GM21717 (cell line): Measurements from ENCODE around the gene COL5A3.

ENCODE experiments used
- ATAC-seq: cut with Tn5 transposase; IDR thresholded peaks from one replicate; pipeline ENCODE4 v1.9.1; 2021; ENCODE audit warnings: mild to moderate bottlenecking, moderate library complexity; ENCODE audit not compliant: unreplicated experiment

Gene COL5A3

DNA sequence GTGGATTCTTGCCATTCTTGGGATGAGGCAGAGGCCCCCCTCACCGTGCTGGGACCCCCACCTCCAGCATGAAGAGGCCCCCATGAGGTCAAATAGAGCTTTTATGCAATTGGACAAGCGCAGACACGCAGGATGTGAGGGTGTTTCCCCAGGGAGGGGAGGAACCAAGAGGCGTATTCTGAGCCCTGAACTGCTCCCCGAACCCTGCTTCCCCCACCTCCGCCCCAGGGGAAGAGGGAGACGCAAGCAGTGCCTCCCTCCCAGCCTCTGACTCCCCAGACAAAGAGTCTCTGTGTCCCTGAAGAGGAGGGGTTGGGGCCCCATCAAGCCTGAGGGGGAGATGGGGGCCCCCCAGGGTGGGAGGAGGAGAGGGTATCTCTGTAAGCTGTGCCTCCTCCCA, 1.7 kb upstream of the COL5A3 start:
- ATAC-seq, result no peak

DNA sequence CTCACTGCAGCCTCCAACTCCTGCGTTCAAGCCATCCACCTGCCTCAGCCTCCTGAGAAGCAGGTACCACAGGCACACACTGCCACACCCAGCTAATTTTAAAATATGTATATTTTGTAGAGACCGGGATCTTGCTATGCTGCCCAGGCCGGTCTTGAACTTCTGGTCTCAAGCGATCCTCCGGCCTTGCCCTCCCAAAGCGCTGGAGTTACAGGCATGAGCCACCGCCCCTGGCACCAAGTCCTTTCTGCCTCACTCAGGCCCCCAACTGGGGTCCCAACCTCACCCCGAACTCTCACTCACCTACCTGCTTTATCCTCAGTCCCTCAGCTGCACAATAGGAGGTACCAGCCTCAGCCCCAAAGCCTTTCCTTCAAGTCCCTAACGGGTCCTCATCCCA, 635 bp upstream of the COL5A3 start:
- no peak for ATAC-seq

DNA sequence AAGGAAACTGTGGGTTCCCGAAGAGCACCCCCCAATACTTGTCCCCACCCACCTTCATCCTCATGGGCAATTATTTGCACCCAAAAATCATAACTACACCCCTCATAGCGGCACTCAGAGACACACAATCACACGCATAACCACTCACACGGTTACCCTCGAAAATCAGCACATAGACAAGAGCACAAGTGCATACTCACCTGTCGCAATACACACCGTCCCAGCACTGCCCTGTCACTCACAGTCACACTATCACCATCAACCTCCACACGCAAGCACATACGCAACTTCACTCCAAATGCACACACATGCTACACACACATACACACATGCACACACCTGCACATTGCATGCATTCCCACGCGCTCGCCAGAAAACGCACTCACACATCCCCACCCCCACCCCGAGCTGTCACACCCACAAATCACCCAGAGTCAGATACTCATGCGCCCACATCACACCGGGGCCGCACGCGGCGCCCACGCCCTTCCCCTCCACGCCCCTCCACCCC, 535 bp downstream of the COL5A3 start:
- ATAC-seq, result no peak

DNA sequence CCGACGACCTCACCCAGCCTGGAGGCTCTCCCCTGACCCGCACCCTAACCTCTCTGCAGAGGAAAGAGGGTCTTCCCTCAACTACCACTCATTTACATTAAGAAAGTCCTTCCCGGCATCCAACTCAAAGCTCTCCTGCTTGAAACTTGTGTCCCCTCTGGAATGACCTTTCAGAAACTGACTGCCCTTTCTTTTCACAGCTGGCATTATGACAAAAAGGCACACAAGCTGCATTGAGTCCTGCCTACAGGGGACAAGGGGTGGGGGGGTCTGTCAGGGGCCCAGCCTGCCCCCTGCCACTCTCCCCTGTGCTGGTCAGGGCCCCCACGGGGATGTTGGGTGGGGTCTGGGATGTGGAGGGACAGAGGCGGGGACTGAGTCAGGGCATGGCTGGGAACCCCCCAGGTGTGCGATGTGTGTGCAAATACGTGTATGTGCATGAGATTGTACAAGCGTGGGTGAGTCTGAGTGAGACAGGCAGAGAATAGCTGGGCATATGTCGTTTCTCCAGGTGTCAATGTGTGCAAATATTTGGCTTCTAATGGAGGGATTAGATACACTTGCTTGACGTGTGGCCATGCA, 2.0 kb downstream of the COL5A3 start:
- no peak for ATAC-seq

DNA sequence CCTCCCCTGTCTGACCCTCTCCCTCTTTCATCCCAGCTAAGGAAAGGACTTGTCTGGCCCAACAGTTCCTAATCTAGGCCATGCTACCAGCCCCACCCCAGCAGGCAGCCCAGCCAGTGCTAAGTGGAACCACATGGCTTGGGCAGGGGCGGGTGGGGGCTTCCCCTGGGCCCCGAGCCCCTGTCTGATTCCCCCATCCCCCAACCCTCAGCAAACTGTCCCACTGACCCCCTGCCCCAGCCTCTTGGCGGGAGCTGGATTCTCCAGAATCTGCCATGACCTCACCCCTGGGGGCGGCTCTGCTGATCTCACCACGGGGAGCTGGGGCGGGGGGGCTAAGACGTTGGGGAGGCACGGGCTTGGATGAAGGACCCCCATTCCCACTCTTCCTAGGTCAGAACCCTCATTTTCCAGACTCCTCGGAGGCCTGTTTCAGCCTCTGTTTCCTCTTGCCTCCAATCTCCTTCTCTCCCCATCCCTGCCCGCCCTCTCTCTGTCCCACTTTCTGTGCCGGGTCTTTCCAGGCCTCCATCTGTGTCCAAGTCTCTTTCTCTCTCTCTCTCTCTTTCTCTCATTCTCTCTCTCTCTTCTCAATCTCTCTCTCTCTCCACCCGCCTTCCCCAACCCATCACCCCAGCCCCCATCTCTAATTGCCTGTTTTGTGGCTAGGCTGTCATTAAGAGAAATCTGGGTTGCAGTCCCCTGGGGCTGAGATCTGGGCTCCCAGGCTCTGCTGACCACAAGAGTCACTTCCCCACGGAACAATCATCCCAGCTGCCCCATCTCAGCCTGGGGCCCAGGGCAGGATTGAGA, 2.7 kb downstream of the COL5A3 start:
- no peak for ATAC-seq

DNA sequence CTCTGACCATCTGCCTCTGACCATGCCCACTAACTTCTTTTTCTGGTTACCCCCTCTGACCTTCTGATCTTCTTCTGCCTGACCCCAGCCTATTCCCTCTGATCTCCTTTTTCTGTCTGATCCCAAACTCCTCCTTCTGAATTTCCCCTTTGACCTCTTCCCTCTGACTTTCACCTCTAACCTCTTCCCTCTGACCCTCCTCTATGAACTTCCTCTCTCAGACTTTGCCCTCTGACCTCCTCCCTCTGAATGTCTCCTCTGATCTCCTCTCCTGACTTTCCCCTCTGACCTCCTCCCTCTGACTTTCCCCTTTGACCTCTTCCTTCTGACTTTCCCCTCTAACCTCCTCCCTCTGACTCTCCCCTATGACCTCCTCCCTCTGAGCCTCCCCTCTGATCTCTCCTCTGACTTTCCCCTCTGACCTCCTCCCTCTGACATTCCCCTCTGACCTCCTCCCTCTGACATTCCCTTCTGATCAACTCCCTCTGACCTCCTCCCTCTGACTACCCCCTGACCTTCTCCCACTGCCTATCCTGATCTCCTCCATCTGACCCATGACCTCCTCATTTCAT, 3.5 kb downstream of the COL5A3 start:
- no peak for ATAC-seq

DNA sequence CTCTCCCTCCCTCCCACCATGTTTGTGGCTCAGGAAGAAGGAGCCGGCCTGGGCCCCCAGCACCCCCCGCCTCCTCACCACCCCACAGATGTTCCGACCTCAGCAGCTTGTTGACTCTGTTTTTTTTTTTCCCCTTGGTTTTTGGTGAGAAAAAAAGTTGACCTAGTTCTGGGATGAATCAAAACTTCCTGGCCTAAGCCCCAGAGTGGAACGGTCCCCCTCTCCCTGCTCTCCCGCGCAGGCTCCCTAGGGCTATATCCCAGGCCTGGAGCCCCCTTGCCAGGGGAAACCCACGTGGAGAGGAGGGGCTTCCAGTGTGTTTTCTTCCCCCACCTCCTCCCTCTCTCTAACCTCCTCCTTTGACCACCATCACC, 4.0 kb downstream of the COL5A3 start:
- ATAC-seq, result no peak

DNA sequence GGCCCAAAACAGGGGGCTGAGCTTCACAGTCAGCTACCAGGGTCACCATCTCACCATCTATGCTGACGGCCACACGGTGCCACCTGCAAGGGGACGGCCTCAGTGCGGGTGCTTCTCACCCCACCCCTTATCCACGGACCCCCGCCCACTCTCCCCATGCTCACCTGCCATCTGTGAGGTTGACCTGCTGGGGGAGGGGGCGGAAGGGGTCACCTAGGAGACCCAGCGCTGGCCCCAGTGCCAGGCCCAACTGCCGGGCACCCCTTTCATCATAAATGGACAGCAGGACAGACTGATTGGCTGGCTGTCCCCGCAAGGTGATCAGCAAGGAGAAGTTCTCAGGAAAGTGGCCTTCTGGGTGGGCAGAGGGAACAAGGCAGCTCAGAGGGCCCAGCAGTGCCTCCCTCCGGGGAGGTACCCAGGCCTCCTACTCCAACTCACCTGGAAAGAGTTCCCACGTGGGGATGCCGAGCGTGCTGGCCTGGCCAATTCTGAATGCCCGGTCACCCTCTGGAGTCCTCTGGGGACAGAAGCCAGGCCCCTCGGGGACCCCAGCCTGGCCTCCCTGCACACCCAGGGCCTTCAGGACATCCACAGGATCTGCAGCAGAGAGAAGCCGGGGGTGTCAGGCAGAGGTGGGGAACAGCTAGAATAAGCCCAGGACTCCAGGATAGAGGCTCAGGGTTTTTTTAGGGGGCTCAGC, 4.5 kb downstream of the COL5A3 start:
- ATAC-seq, result no peak

DNA sequence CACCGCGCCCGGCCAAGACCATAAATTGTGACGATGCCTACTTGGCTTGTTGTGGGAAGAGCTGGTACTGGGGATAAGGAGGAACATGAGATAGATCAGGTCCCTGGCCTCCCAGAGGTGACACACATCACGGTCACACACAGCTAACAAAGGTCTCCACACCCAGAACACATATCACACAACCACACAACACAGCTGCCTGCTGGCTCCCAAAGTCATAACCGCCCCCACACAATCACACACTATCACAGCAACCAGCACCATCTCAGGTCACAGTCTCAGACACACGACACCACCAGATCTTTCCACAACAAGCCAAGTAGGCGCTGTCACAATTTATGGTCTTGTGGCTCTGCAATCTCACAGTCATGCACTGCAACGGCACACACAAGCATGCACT, 5.7 kb downstream of the COL5A3 start:
- no peak for ATAC-seq

DNA sequence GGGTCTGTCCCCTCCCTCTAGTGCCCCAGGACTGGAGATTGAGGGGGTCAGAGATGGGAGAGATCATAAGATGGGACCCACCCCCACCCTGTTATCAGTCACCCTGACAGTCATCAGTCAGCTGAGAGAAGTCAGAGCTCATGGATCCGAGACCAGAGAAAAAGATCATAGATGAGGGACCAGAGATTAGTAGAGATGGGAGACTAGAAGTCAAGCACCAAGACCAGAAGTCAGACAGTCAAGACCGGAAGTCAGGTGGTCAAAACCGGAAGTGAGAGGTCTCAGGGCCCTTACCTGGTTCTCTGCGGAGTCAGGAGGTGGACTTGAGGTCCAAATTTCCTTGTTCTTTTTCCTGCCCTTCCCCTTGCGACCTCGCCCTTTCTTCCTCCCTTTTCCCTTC, 7.0 kb downstream of the COL5A3 start:
- ATAC-seq, result no peak

DNA sequence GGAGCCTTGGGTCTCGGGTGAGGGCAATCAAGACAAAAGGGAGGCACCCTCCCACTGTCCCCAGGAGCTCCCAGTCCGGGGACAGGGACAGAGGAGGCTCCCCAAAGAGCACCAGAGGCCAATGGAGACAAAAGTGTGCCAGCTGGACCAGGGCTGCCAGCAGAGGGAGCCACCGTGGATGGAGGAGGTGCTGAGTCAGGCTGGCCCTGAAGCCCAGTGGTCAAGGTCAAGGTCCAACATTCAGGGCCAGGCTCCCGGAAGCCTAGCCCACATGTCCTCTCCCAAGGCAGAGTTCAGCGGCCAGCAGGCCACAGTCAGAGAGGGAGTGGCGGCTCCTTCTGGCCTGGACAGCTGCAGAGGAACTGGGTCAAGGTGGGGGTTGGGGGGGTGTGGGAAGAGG, 8.4 kb downstream of the COL5A3 start:
- no peak for ATAC-seq

DNA sequence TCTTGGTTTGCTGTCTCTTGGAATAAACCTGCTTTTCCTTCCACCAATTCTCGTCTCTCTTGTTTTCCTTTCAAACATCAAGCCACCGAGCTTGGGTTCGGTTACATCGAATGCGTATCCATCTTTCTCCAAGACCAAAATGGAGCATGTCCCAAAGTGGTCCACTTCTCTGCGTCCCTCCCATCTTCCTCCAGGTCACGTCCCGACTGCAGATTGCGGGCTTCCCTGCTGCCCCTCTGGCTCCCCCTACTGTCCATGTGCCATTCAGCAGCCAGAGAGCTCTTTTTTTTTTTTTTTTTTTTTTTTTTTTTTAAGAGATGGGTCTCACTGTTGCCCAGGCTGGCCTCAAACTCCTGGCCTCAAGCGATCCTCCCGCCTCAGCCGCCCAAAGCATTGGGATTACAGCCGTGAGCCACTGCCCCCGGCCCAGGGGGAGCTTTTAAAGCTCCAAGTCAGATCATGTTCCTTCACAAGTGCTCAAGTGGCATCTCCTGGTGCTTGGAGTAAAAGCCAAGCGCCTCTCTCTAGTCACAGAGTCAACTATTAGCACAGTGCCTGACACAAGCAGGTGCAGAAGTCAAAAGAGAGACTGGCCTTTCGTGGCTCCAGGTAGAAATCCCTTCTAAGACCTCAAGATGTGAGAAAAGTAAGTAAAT, 10.0 kb downstream of the COL5A3 start:
- no peak for ATAC-seq

DNA sequence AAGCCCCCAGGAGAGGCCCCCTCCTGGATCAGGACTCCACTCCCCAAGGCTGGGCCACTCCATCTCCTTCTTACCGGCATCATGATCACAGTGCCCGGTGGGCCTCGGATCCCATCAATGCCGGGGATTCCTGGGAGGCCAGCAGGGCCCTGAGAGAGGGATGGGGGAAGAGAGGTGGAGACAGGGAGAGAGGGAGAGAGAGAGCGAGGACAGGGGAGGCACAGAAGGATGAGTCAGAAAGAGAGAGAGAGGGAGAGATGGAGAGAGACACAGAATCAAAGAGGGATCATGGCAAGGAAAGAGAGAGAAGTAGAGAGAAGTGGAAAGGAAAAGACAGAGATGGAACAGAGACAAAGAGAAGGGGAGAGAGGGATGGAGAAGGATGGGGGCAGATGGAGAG, 13.8 kb downstream of the COL5A3 start:
- ATAC-seq, result no peak

DNA sequence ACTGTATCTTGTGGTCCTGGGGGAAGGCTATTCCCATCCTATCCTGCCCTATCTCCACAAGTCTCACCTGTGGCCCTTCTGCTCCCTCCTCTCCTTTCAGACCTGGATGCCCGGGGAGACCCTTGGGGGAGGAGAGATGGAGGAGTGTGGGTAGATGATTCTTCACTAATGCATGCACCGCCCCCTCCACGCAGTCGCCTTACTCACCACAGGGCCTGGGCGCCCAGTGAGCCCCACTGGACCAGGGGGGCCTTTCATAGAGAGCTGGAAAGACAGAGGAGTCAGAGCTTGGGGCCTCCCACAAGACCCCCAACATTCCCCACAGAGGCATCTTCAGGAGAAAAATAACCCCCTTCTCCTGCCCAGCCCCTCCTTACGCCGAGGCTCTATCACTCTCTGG, 14.3 kb downstream of the COL5A3 start:
- no peak for ATAC-seq

DNA sequence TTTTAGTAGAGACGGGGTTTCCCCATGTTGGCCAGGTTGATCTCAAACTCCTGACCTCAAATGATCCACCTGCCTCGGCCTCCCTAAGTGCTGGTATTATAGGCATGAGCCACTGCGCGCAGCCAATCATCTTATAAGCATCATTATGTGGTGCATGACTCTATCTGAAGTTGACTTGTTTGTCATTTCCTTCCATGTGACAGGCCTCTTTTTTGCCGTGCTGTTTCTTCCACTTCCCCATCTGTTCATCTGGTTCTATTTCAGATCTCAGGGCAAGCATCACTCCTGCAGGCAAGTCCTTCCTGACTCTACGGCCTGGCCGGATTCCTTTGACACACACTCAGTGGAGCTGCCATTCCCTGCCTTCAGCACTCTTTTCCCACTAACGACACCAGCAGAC, 15.2 kb downstream of the COL5A3 start:
- no peak for ATAC-seq

DNA sequence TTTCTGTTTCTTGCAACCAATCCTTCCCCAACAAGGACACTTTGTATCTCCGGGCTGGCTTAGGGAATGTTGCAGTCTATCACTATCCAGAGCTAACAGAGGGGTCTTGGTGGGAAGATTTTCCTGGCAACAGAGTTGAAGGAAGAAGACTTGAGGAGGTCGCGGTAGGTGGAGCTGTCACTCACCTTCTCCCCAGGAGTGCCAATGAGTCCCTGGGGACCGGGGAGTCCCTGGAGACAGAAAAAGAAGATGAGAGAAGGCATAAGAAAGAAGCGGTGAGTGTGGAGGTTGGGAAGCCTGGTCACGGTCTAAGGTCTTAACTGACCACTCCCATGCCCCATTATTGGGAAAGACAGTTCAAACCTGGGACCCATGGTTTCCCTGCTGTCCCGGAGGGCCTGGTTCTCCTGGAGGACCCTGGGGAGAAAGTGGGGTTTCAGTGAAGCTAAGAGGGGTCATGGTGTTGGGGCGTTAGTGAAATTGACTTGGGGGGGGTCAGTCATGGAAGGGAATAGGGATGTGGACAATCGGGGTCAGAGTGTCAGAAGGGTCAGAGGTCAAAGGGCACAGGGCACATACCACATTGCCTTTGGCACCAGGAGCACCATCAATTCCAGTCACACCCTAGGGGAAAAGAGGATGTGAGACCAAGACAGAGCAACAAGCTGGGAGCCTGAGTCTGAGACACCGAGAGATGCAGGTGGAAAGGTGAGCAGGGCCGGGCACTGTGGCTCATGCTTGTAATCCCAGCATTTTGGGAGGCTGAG, 18.7 kb downstream of the COL5A3 start:
- ATAC-seq, result no peak

DNA sequence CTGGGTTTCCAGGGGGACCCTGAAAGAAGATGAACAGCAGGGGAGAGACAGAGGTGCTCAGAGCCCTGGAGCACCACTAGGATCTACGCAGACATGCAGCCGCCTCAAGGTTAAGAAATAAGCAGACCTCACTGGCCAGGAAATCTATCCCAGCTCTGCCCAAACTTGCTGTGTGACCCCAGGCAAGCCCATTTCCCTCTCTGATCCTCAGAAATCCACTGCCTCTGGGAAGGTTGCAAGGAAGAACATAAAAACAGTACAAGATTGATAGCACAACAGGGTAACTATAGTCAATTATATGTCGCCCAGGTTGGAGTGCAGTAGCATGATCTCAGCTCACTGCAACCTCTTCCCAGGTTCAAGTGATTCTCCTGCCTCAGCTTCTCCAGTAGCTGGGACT, 20.8 kb downstream of the COL5A3 start:
- no peak for ATAC-seq

DNA sequence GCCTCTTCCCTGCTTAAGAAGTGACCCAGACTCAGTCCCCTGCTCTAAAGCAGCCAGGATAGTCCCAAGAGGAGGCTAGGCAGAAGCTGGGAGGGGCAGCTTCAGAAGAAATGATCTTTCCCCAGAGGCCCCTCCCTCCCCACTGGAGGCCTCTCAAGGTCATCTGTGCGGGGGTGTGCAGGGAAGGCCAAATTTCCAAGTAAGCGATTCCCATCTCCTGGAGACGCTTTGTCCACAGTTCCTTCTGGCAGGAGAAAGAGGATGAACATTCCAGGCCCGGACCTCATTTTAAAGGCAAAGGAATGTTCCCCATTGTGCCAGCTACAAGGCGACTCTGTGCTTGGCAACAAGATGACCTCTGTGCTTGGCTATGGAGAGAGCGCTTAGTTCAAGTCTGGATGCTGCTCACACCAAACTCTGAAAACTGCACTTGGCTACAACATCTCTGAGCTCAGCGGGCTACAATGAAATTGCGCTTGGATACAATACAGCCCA, 23.5 kb downstream of the COL5A3 start:
- no peak for ATAC-seq

DNA sequence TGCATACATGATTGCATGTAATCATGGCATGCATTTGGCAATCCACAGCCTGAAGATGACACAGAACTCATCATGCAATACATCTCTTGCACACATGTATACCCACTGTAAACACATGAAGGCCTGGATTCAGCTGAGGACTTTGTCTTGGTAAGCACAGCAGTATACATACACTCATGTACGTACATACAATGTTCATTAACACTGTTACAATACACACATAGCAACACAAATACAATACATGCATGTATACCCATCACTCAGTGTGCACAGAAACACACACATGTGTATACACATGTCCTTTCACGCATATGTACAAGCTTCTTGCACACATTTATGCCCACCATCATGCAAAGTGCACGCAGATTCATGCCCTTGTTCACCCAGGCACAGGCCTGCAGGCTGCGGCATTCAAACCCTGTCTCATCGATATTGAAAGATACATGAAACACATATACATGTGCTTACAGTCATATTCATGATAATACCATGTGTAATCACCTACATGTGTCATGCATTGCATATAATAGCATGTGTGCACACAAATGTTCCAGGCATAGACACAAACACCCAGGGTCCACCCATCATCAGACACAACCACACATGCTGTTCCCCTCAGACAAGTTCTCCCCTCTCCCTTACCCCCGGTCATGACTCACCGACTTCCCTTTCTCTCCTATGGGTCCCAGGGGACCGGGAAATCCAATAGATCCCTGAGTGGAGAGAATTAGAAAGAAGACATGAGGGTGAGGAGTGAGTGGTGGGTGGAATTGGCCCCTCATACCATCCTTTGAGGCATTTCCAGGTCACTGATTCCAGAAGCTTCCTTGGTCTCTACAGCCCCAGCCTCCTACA, 28.7 kb downstream of the COL5A3 start:
- ATAC-seq, result no peak
